SK-N-SH (cell line): ENCODE data around the gene CLSTN2. TPM values are rescaled to one million over a fixed set of nuclear protein-coding genes. Genes with fewer than 3 reads are reported as not detected.

Experiments
- CTCF ChIA-PET: fragments of 300-600, 350-600 bp; formaldehyde crosslinking; extraction: SDS; loops from one replicate; lab custom pipeline; 2021; lab: Yijun Ruan, JAX
- POLR2A ChIA-PET: fragments of 350-600 bp; sonication (Branson Sonifier 250); formaldehyde crosslinking; extraction: SDS; loops from one replicate; lab custom pipeline; 2020; ENCODE audit warnings: antibody characterized with exemption, inconsistent platforms; lab: Yijun Ruan, JAX
- DNase-seq: peaks from one replicate; pipeline ENCODE4 v3.0.0; 2012
- H2AFZ ChIP-seq: fragments of 200-600 bp; sonication (generic); 2 replicates; pipeline ENCODE4 v1.8.1; 2016; ENCODE audit warnings: antibody characterized with exemption, mild to moderate bottlenecking, low read depth
- H3F3A ChIP-seq: fragments of 200-600 bp; sonication (generic); replicated peaks from 2 replicates; pipeline ENCODE3; 2016; ENCODE audit warnings: antibody characterized with exemption, mild to moderate bottlenecking; ENCODE audit not compliant: insufficient read depth
- H3K27ac ChIP-seq, 2 experiments: fragments of 200-500 bp in 1 of 2; fragments of 200-600 bp in 1 of 2; sonication (Bioruptor generic) in 1 of 2; sonication (generic), shearing (Covaris generic) in 1 of 2; 2 replicates each; pipeline versions ENCODE4 v1.5.1 to v1.6.1; 2014 to 2016; ENCODE audit warnings: low read depth in 2 of 2, inconsistent platforms in 1 of 2, low read length in 1 of 2, mild to moderate bottlenecking in 1 of 2, mixed read lengths in 1 of 2
- H3K27me3 ChIP-seq: fragments of 200-600 bp; sonication (generic), shearing (Covaris generic); 2 replicates; pipeline ENCODE4 v1.6.1; 2016; ENCODE audit warnings: mixed run types; ENCODE audit not compliant: insufficient read depth
- H3K36me3 ChIP-seq, 2 experiments: fragments of 200-500 bp in 1 of 2; fragments of 200-600 bp in 1 of 2; sonication (Bioruptor generic) in 1 of 2; sonication (generic) in 1 of 2; replicated peaks in 1 of 2; 2 replicates each; pipeline versions ENCODE3 to v1.5.1; 2014 to 2016; ENCODE audit warnings: low read length in 1 of 2, mild to moderate bottlenecking in 1 of 2; ENCODE audit not compliant: insufficient read depth in 2 of 2, control insufficient read depth in 1 of 2
- H3K4me1 ChIP-seq, 2 experiments: fragments of 200-500 bp in 1 of 2; fragments of 200-600 bp in 1 of 2; sonication (Bioruptor generic) in 1 of 2; sonication (generic), shearing (Covaris generic) in 1 of 2; 2 replicates each; pipeline versions ENCODE4 v1.5.1 to v1.6.1; 2014 to 2016; ENCODE audit warnings: low read depth in 1 of 2, low read length in 1 of 2, mixed run types in 1 of 2; ENCODE audit not compliant: insufficient read depth in 2 of 2, control insufficient read depth in 1 of 2
- H3K4me2 ChIP-seq: fragments of 200-600 bp; sonication (generic), shearing (Covaris generic); 2 replicates; pipeline ENCODE4 v1.6.1; 2017; ENCODE audit warnings: mixed run types
- H3K4me3 ChIP-seq, 2 experiments: fragments of 200-500 bp in 1 of 2; fragments of 200-600 bp in 1 of 2; sonication (Bioruptor generic) in 1 of 2; sonication (generic), shearing (Covaris generic) in 1 of 2; 2 replicates each; pipeline versions ENCODE4 v1.5.1 to v1.8.1; 2014 to 2016; ENCODE audit warnings: low read depth in 2 of 2, inconsistent platforms in 1 of 2, low read length in 1 of 2, mild to moderate bottlenecking in 1 of 2, mixed read lengths in 1 of 2, moderate library complexity in 1 of 2
- H3K79me2 ChIP-seq: fragments of 200-600 bp; sonication (generic); 2 replicates; pipeline ENCODE4 v1.8.1; 2017; ENCODE audit warnings: mild to moderate bottlenecking; ENCODE audit not compliant: insufficient read depth
- H3K9ac ChIP-seq: fragments of 200-600 bp; sonication (generic); 2 replicates; pipeline ENCODE4 v1.6.1; 2017; ENCODE audit warnings: mixed run types
- H3K9me2 ChIP-seq: fragments of 200-600 bp; sonication (generic); 2 replicates; pipeline ENCODE4 v1.6.1; 2017; ENCODE audit warnings: mixed run types
- H3K9me3 ChIP-seq: fragments of 200-600 bp; sonication (generic); 2 replicates; pipeline ENCODE4 v1.6.1; 2017; ENCODE audit warnings: mixed run types, mild to moderate bottlenecking, moderate library complexity
- H4K20me1 ChIP-seq: fragments of 200-600 bp; sonication (generic); 2 replicates; pipeline ENCODE4 v1.6.1; 2017; ENCODE audit warnings: mild to moderate bottlenecking, mixed run types; ENCODE audit not compliant: insufficient read depth
- CTCF ChIP-seq: fragments of 200-600 bp; sonication (generic); IDR thresholded peaks from 2 replicates; pipeline ENCODE4 v1.6.1; 2017; ENCODE audit warnings: antibody characterized with exemption, mild to moderate bottlenecking, moderate library complexity
- EZH2phosphoT487 ChIP-seq: fragments of 200-600 bp; sonication (generic); IDR thresholded peaks from 2 replicates; pipeline ENCODE4 v1.6.1; 2017; ENCODE audit warnings: low read depth, mixed run types, mild to moderate bottlenecking, antibody characterized with exemption, moderate library complexity, borderline replicate concordance
- FOSL2 ChIP-seq: IDR thresholded peaks from 2 replicates; pipeline ENCODE4 v1.4.0; 2012; ENCODE audit warnings: low read depth, mild to moderate bottlenecking, moderate library complexity, borderline replicate concordance
- FOXM1 ChIP-seq: IDR thresholded peaks from 2 replicates; pipeline ENCODE4 v1.4.0; 2012; ENCODE audit warnings: low read depth, mild to moderate bottlenecking
- JUND ChIP-seq: IDR thresholded peaks from 2 replicates; pipeline ENCODE4 v1.4.0; 2012
- MAX ChIP-seq: IDR thresholded peaks from 2 replicates; pipeline ENCODE4 v1.4.0; 2012; ENCODE audit warnings: low read depth
- NFIC ChIP-seq: IDR thresholded peaks from 2 replicates; pipeline ENCODE4 v1.4.0; 2012; ENCODE audit warnings: borderline replicate concordance
- RCOR1 ChIP-seq: fragments of 150-350 bp; IDR thresholded peaks from 2 replicates; pipeline ENCODE4 v1.6.1; 2017; ENCODE audit warnings: antibody characterized with exemption, low read length
- REST ChIP-seq: IDR thresholded peaks from 2 replicates; pipeline ENCODE4 v1.6.1; 2012; ENCODE audit warnings: mild to moderate bottlenecking, low read depth, low read length, moderate library complexity
- SMC3 ChIP-seq: IDR thresholded peaks from 2 replicates; pipeline ENCODE4 v1.6.1; 2012; ENCODE audit warnings: low read depth, low read length, improper control_type of control experiment
- ZBTB33 ChIP-seq: IDR thresholded peaks from 2 replicates; pipeline ENCODE4 v1.4.0; 2012; ENCODE audit warnings: low read depth, borderline replicate concordance
- polyA plus RNA-seq, 3 experiments: library from polyadenylated mRNA; depleted of rRNA; stranded (reverse); fragments of >200 nt; gene quantifications; 2 replicates each; pipeline ENCODE4 v1.2.3, GENCODE V29; 2012

CLSTN2 gene
- polyA plus RNA-seq, 1 of the 3 experiments (the other 2 are of a cell fraction), result 0.02 TPM

GRCh38 chr3:140344601-140345205, 409.7 kb downstream of the CLSTN2 start (continued):
- no peak for TF ChIP-seq REST
- TF ChIP-seq JUND, result no peak
- TF ChIP-seq, all 33 proteins: peak for 0

GRCh38 chr3:140347151-140347550, 412.2 kb downstream of the CLSTN2 start:
- Histone ChIP-seq H4K20me1 (no peaks in the 10 kb centered on the region), H3F3A (no peaks in the 10 kb centered on the region), H3K27ac (no peak overlapping the region), H3K9me3 (no peaks in the 10 kb centered on the region), H2AFZ (no peak overlapping the region), H3K36me3 (no peaks in the 10 kb centered on the region), H3K9ac (no peak overlapping the region), H3K9me2 (no peaks in the 10 kb centered on the region), H3K4me3 (no peak overlapping the region), H3K27me3 (no peaks in the 10 kb centered on the region), H3K4me1 (no peaks in the 10 kb centered on the region), H3K4me2 (no peak overlapping the region), H3K79me2 (no peaks in the 10 kb centered on the region)
- TF ChIP-seq ZBTB33 (no peak), FOXM1 (no peak), FOSL2 (no peak), EZH2phosphoT487 (no peak), RCOR1 (no peak), SMC3 (no peak), CTCF (no peak), NFIC (no peak), MAX (no peak), REST (no peak)
- ChIA-PET POLR2A (no interaction called here), CTCF (no interaction called here)
- DNase-seq, result no peak
